GM23338 (cell line): ENCODE data around the gene CMTR1. TPM values are rescaled to one million over a fixed set of nuclear protein-coding genes. Genes with fewer than 3 reads are reported as not detected.
A peak's percentile ranks its signal among the peaks of the same experiment; 100 is the strongest.

ENCODE experiments used
- ATAC-seq: fragments of 200-7000 bp; cut with Tn5 transposase; 3 replicates; pipeline ENCODE4 v1.9.1; 2020
- DNase-seq: peaks from one replicate; pipeline ENCODE4 v3.0.0-alpha.2; 2015; ENCODE audit warnings: low spot score
- H2AFZ ChIP-seq: fragments of 200-600 bp; sonication (generic); 2 replicates; pipeline ENCODE4 v1.8.0; 2016; ENCODE audit warnings: antibody characterized with exemption, mild to moderate bottlenecking, moderate library complexity
- H3F3A ChIP-seq: fragments of 200-600 bp; sonication (generic); replicated peaks from 2 replicates; pipeline ENCODE4 v1.8.0; 2017; ENCODE audit warnings: antibody characterized with exemption, mixed run types, low read depth
- H3K27ac ChIP-seq: fragments of 200-600 bp; sonication (generic); 2 replicates; pipeline ENCODE4 v1.6.1; 2016; ENCODE audit warnings: low read depth
- H3K27me3 ChIP-seq: fragments of 200-600 bp; sonication (generic); 2 replicates; pipeline ENCODE4 v1.8.0; 2016; ENCODE audit warnings: mild to moderate bottlenecking, mixed run types, moderate library complexity; ENCODE audit not compliant: insufficient read depth
- H3K36me3 ChIP-seq: fragments of 200-600 bp; sonication (generic); 2 replicates; pipeline ENCODE4 v1.8.0; 2016; ENCODE audit warnings: mild to moderate bottlenecking; ENCODE audit not compliant: insufficient read depth
- H3K4me1 ChIP-seq: fragments of 200-600 bp; sonication (generic); 2 replicates; pipeline ENCODE4 v1.8.0; 2016; ENCODE audit warnings: mild to moderate bottlenecking, moderate library complexity; ENCODE audit not compliant: insufficient read depth
- H3K4me2 ChIP-seq: fragments of 200-600 bp; sonication (generic); 2 replicates; pipeline ENCODE4 v1.7.1; 2017; ENCODE audit warnings: mixed run types
- H3K4me3 ChIP-seq: fragments of 200-600 bp; sonication (generic); 2 replicates; pipeline ENCODE4 v1.6.1; 2016; ENCODE audit warnings: mixed run types
- H3K79me2 ChIP-seq: fragments of 200-600 bp; sonication (generic); replicated peaks from 2 replicates; pipeline ENCODE4 v1.8.0; 2017; ENCODE audit warnings: mild to moderate bottlenecking; ENCODE audit not compliant: insufficient read depth
- H3K9me2 ChIP-seq: fragments of 200-600 bp; sonication (generic); 2 replicates; pipeline ENCODE4 v1.8.0; 2017; ENCODE audit not compliant: insufficient read depth
- H4K20me1 ChIP-seq: fragments of 200-600 bp; sonication (generic); replicated peaks from 2 replicates; pipeline ENCODE4 v1.8.0; 2017; ENCODE audit warnings: mild to moderate bottlenecking; ENCODE audit not compliant: insufficient read depth
- H3K27ac Mint-ChIP-seq: 2 replicates; pipeline ENCODE4 v1.8.0; 2020; ENCODE audit warnings: inconsistent platforms, mild to moderate bottlenecking, moderate library complexity, mixed read lengths
- H3K27me3 Mint-ChIP-seq: 3 replicates; pipeline ENCODE4 v1.8.0; 2022; ENCODE audit warnings: low read depth, mild to moderate bottlenecking, moderate library complexity, mixed read lengths, inconsistent platforms; ENCODE audit not compliant: insufficient read depth, poor library complexity
- H3K36me3 Mint-ChIP-seq: 3 replicates; pipeline ENCODE4 v1.8.0; 2021; ENCODE audit warnings: low read depth, mild to moderate bottlenecking, inconsistent platforms, moderate library complexity, mixed read lengths
- H3K4me1 Mint-ChIP-seq: 3 replicates; pipeline ENCODE4 v1.8.0; 2020; ENCODE audit warnings: mild to moderate bottlenecking, inconsistent platforms, mixed read lengths
- H3K4me3 Mint-ChIP-seq: 3 replicates; pipeline ENCODE4 v1.8.0; 2021; ENCODE audit warnings: moderate library complexity, mild to moderate bottlenecking, inconsistent platforms, mixed read lengths
- H3K9me3 Mint-ChIP-seq: 3 replicates; pipeline ENCODE4 v1.8.0; 2020; ENCODE audit warnings: moderate library complexity, mild to moderate bottlenecking, inconsistent platforms, mixed read lengths
- EZH2phosphoT487 ChIP-seq: fragments of 200-600 bp; sonication (generic); IDR thresholded peaks from one replicate; pipeline ENCODE4 v1.8.1; 2018; ENCODE audit warnings: antibody characterized with exemption; ENCODE audit not compliant: unreplicated experiment
- NANOG ChIP-seq: IDR thresholded peaks from 2 replicates; pipeline ENCODE4 v1.6.1; 2016; ENCODE audit warnings: antibody characterized with exemption, borderline replicate concordance
- POLR2AphosphoS5 ChIP-seq: IDR thresholded peaks from 2 replicates; pipeline ENCODE4 v1.6.1; 2016; ENCODE audit warnings: antibody characterized with exemption, low read depth
- STAT1 ChIP-seq: IDR thresholded peaks from one replicate; pipeline ENCODE4 v1.6.1; 2016; ENCODE audit warnings: antibody characterized with exemption; ENCODE audit not compliant: unreplicated experiment
- ZNF114 ChIP-seq: fragments of 250-450 bp; sonication (Bioruptor Pico); IDR thresholded peaks from 2 replicates; pipeline ENCODE4 v1.5.0; 2020; ENCODE audit warnings: mild to moderate bottlenecking, moderate library complexity
- ZNF331 ChIP-seq: fragments of 250-450 bp; sonication (Bioruptor Pico); IDR thresholded peaks from 2 replicates; pipeline ENCODE4 v1.5.0; 2020; ENCODE audit warnings: low read depth, mild to moderate bottlenecking, moderate library complexity
- ZNF462 ChIP-seq: fragments of 250-450 bp; sonication (Bioruptor Pico); IDR thresholded peaks from 2 replicates; pipeline ENCODE4 v1.5.0; 2020; ENCODE audit warnings: mild to moderate bottlenecking, moderate library complexity
- polyA plus RNA-seq: library from polyadenylated mRNA; unstranded; fragments of >200 nt; fragmentation: Nextera tagmentation; extraction: Ambion mirVana; gene quantifications from 2 replicates; pipeline ENCODE4 v1.2.1, GENCODE V29; 2016
- total RNA-seq: library from RNA; depleted of rRNA; stranded (reverse); fragments of >200 nt; shearing (Covaris generic); gene quantifications from 2 replicates; pipeline ENCODE4 v1.2.3, GENCODE V29; 2014

The CMTR1 gene
- total and polyA plus RNA-seq, 2 experiments from 2014 or later: 7.3 to 36.4 TPM

- peaks cover 2% of the 10 kb centered on the region for H3K27me3 Mint-ChIP-seq
- no peak overlapping the region for H2AFZ ChIP-seq
- H4K20me1 ChIP-seq: no peaks in the 10 kb centered on the region; the same call in 1 of the 2 replicates
- no peak overlapping the region for H3K4me3 ChIP-seq
- H3K36me3 Mint-ChIP-seq: peaks cover 41% of the 10 kb centered on the region
- H3K9me2 ChIP-seq: no peaks in the 10 kb centered on the region
- no peaks in the 10 kb centered on the region for H3K79me2 ChIP-seq
- no peak overlapping the region for H3K27ac ChIP-seq
- 0 out of 2 replicates have a peak, but pooled peaks have one; percentile 10 for TF ChIP-seq ZNF462 (CRISPR knock-in tag)
- TF ChIP-seq ZNF331 (CRISPR knock-in tag): no peak
- H3K27me3 ChIP-seq: no peaks in the 10 kb centered on the region
- no peaks in the 10 kb centered on the region for H3K9me3 Mint-ChIP-seq
- peaks cover 5% of the 10 kb centered on the region; the same call in 1 of the 2 replicates for H3K36me3 ChIP-seq
- no peaks in the 10 kb centered on the region for H3F3A ChIP-seq
- H3K4me1 Mint-ChIP-seq: 0 out of 3 replicates have a peak, but pooled peaks cover 5% of the 10 kb centered on the region
- no peak overlapping the region; the same call in 1 of the 2 replicates for H3K27ac Mint-ChIP-seq
- DNase-seq: no peak
- H3K4me3 Mint-ChIP-seq: no peak overlapping the region
- no peak overlapping the region for H3K4me2 ChIP-seq
- H3K4me1 ChIP-seq: no peaks in the 10 kb centered on the region
- peak; percentile 68 for ATAC-seq
These were observed 27.2 kb downstream of the CMTR1 start for GRCh38 chr6:37459981-37460800.

- Histone ChIP-seq H3K27me3 (no peaks in the 10 kb centered on the region), H3K4me1 (no peaks in the 10 kb centered on the region), H3K4me3 (no peak overlapping the region), H3K4me2 (no peak overlapping the region), H4K20me1 (no peaks in the 10 kb centered on the region; the same call in 1 of the 2 replicates), H3F3A (no peaks in the 10 kb centered on the region), H3K27ac (no peak overlapping the region), H3K9me2 (no peaks in the 10 kb centered on the region), H3K79me2 (no peaks in the 10 kb centered on the region), H2AFZ (no peak overlapping the region), H3K36me3 (peaks cover 9% of the 10 kb centered on the region; the same call in 1 of the 2 replicates)
- peaks cover 2% of the 10 kb centered on the region for H3K27me3 Mint-ChIP-seq
- DNase-seq (no peak), ATAC-seq (no peak)
- H3K36me3 Mint-ChIP-seq: peaks cover 47% of the 10 kb centered on the region
- H3K27ac Mint-ChIP-seq: no peak overlapping the region
- no peak overlapping the region for H3K4me3 Mint-ChIP-seq
- H3K4me1 Mint-ChIP-seq: 0 out of 3 replicates have a peak, but pooled peaks cover 5% of the 10 kb centered on the region
- no peaks in the 10 kb centered on the region for H3K9me3 Mint-ChIP-seq
- TF ChIP-seq POLR2AphosphoS5 (no peak), EZH2phosphoT487 (no peak), ZNF114 (CRISPR knock-in tag) (no peak), NANOG (no peak), STAT1 (no peak)
These were observed 27.8 kb downstream of the CMTR1 start for GRCh38 chr6:37460805-37461204.
